ENCODE results near the gene RUVBL2. TPM values are rescaled to one million over a fixed set of nuclear protein-coding genes. Genes with fewer than 3 reads are reported as not detected.

The RUVBL2 gene
- total and polyA plus RNA-seq, 2 of the 4 experiments (the other 2 are of a cell fraction) = 196 to 391 TPM

GRCh38 chr19:49058562-49058961 lies 64.9 kb downstream of the RUVBL2 start:
- H3K27me3 ChIP-seq (ENCODE audit: control insufficient read depth, insufficient read depth, low read length) = peaks cover 9% of the 10 kb centered on the region; the same call in 1 of the 2 replicates
- no peak overlapping the region for H2BK120ac ChIP-seq (ENCODE audit: low read depth, low read length)
- no peaks in the 10 kb centered on the region for H3K36me3 ChIP-seq (ENCODE audit: control insufficient read depth, insufficient read depth, low read length)
- no peaks in the 10 kb centered on the region for H3K9me3 ChIP-seq (ENCODE audit: control insufficient read depth, insufficient read depth, low read length)
- no peak overlapping the region for H2AK5ac ChIP-seq (ENCODE audit: low read depth, low read length)
- in situ Hi-C loops (cut with MboI; ENCODE audit: low sequenced_read_pairs) = no loop called here
- no peak overlapping the region for H3K23ac ChIP-seq (ENCODE audit: low read depth, low read length)
- peaks cover 0 to 5% of the 10 kb centered on the region in 2 experiments; a peak in 3 of 4 replicates for H3K79me1 ChIP-seq (ENCODE audit: low read depth in 1 of 2, low read length in 2 of 2)
- no peaks in the 10 kb centered on the region for H3K9me1 ChIP-seq (ENCODE audit: insufficient read depth, low read length)
- 0% methylated on average over 1 of the region's 10 CpGs; no CpG with 5 or more reads in 1 of the 2 experiments for WGBS, 2 experiments (ENCODE audit: extremely low coverage in 2 of 2, insufficient read length in 1 of 2)
- H3K9ac ChIP-seq (ENCODE audit: low read depth, low read length) = no peak overlapping the region
- H3K4me1 ChIP-seq (ENCODE audit: control insufficient read depth, insufficient read depth, low read length) = peaks cover 2% of the 10 kb centered on the region; the same call in 1 of the 2 replicates
- H3K14ac ChIP-seq (replicated peaks; ENCODE audit: low read depth, low read length) = no peak overlapping the region
- no peak overlapping the region for H2BK15ac ChIP-seq (ENCODE audit: low read depth, low read length)
- no peak overlapping the region for H3K4me2 ChIP-seq (ENCODE audit: low read depth, low read length)
- TF ChIP-seq ELK1 (IDR thresholded peaks at IDR 0.05; ENCODE audit: borderline replicate concordance, low read depth, low read length) (no peak), CHD1 (IDR thresholded peaks at IDR 0.05; ENCODE audit: low read depth, low read length) (no peak), MAFK (IDR thresholded peaks at IDR 0.05; ENCODE audit: low read depth, low read length) (no peak), BHLHE40 (IDR thresholded peaks at IDR 0.05; ENCODE audit: low read depth, low read length) (no peak), FOS (IDR thresholded peaks at IDR 0.05; ENCODE audit: low read depth, low read length) (no peak), CEBPB (IDR thresholded peaks at IDR 0.05; ENCODE audit: low read depth, low read length) (no peak), POLR2A (IDR thresholded peaks at IDR 0.05; ENCODE audit: low read depth, low read length) (no peak), MAZ (IDR thresholded peaks at IDR 0.05; ENCODE audit: borderline replicate concordance, low read depth, low read length) (no peak), USF2 (IDR thresholded peaks at IDR 0.05; ENCODE audit: low read depth, low read length) (no peak)
- H3K27ac ChIP-seq (ENCODE audit: insufficient read depth, low read length) = no peak overlapping the region
- H4K20me1 ChIP-seq (ENCODE audit: insufficient read depth, low read length) = no peaks in the 10 kb centered on the region
- no peak overlapping the region for H3K4ac ChIP-seq (ENCODE audit: low read depth, low read length)
- no peak overlapping the region for H4K8ac ChIP-seq (ENCODE audit: low read depth in 2 of 2, low read length in 2 of 2)
- no peak overlapping the region for H3K4me3 ChIP-seq (ENCODE audit: insufficient read depth, low read depth, low read length)
- H3K56ac ChIP-seq (ENCODE audit: extremely low read depth, insufficient read depth, low read length) = no peak overlapping the region
- no peak for ATAC-seq (ENCODE audit: low read depth)
- no peak overlapping the region for H2BK5ac ChIP-seq (ENCODE audit: low read depth, low read length, poor library complexity, severe bottlenecking)
- CTCF ChIA-PET = no interaction called here
- no peak overlapping the region for H3K18ac ChIP-seq (ENCODE audit: low read depth, low read length)
- H2BK20ac ChIP-seq (ENCODE audit: low read depth, low read length) = no peak overlapping the region
- POLR2A ChIA-PET (ENCODE audit: unreplicated experiment) = no interaction called here
- no peak overlapping the region for H4K5ac ChIP-seq (ENCODE audit: low read depth, low read length)
- no peak overlapping the region for H4K91ac ChIP-seq (ENCODE audit: insufficient read depth, low read depth, low read length)
- peak; percentile 25 for DNase-seq
- dilution Hi-C loops (cut with HindIII; ENCODE audit: low sequenced_read_pairs, unreplicated experiment) = no loop called here
- no TSS peak for BruUV-seq (replicated peaks)
- intact Hi-C loops (cut with micrococcal nuclease) = loop anchor here (5.0 kb wide), 1 partner anchor 66 kb away; the partner anchor contains the start of genes GYS1 and RUVBL2
- H2AFZ ChIP-seq (replicated peaks; ENCODE audit: low read length, poor library complexity) = no peak overlapping the region
- peak overlapping the region; percentile 55 for H2AK9ac ChIP-seq (replicated peaks; ENCODE audit: low read depth, low read length, poor library complexity)

All from IMR-90 (cell line).